ENCODE data around the gene CPSF6. TPM values are rescaled to one million over a fixed set of nuclear protein-coding genes. Genes with fewer than 3 reads are reported as not detected.

The CPSF6 gene
- total RNA-seq, 1 experiment from 2014 or later, result 96.7 TPM

GRCh38 chr12:69247268-69248018, 8.1 kb downstream of the CPSF6 start:
- H3K27me3 ChIP-seq (ENCODE audit: low read length), result no peaks in the 10 kb centered on the region
- no peak for TF ChIP-seq EZH2phosphoT487 (IDR thresholded peaks at IDR 0.05; ENCODE audit: borderline replicate concordance, low read length)
- no peak for TF ChIP-seq EZH2 (IDR thresholded peaks at IDR 0.05; ENCODE audit: low read length, unreplicated experiment)
- TF ChIP-seq, protein P1, sequence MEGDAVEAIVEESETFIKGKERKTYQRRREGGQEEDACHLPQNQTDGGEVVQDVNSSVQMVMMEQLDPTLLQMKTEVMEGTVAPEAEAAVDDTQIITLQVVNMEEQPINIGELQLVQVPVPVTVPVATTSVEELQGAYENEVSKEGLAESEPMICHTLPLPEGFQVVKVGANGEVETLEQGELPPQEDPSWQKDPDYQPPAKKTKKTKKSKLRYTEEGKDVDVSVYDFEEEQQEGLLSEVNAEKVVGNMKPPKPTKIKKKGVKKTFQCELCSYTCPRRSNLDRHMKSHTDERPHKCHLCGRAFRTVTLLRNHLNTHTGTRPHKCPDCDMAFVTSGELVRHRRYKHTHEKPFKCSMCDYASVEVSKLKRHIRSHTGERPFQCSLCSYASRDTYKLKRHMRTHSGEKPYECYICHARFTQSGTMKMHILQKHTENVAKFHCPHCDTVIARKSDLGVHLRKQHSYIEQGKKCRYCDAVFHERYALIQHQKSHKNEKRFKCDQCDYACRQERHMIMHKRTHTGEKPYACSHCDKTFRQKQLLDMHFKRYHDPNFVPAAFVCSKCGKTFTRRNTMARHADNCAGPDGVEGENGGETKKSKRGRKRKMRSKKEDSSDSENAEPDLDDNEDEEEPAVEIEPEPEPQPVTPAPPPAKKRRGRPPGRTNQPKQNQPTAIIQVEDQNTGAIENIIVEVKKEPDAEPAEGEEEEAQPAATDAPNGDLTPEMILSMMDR (conservative IDR thresholded peaks at IDR 0.05; ENCODE audit: low read depth, low read length), result no peak
- ATAC-seq (no peak), DNase-seq (no peak)
- H3K4me3 ChIP-seq (ENCODE audit: low read length), result no peak overlapping the region
- no TSS peak for BruUV-seq (replicated peaks)
- no peak overlapping the region for H2AFZ ChIP-seq (ENCODE audit: low read length)
- no peaks in the 10 kb centered on the region for H3F3A ChIP-seq (ENCODE audit: low read length, unreplicated experiment)
- H3K9me2 ChIP-seq (replicated peaks; ENCODE audit: low read length), result no peaks in the 10 kb centered on the region
- no peaks in the 10 kb centered on the region for H3K4me1 ChIP-seq (ENCODE audit: insufficient read depth, low read length)
- H3K79me2 ChIP-seq (ENCODE audit: low read length), result peaks cover 97% of the 10 kb centered on the region
- peaks cover 63% of the 10 kb centered on the region for H4K20me1 ChIP-seq (ENCODE audit: low read length)
- H3K4me2 ChIP-seq (ENCODE audit: low read length), result no peak overlapping the region; the same call in 1 of the 2 replicates
- no peak overlapping the region for H3K27ac ChIP-seq (ENCODE audit: low read length)
- intact Hi-C loops (cut with micrococcal nuclease), result no loop called here
- H3K36me3 ChIP-seq (ENCODE audit: low read depth, low read length), result peaks cover 8% of the 10 kb centered on the region; the same call in 1 of the 2 replicates
- H3K9ac ChIP-seq (ENCODE audit: low read length), result no peak overlapping the region
- CTCF ChIA-PET, result no interaction called here
- POLR2A ChIA-PET (ENCODE audit: unreplicated experiment), result interaction anchor here (0.6 kb wide), 1 partner anchor 206 kb away, joined by 5 read pairs; no protein-coding TSS in a partner anchor
- no peaks in the 10 kb centered on the region for H3K9me3 ChIP-seq (ENCODE audit: low read length)

DNA sequence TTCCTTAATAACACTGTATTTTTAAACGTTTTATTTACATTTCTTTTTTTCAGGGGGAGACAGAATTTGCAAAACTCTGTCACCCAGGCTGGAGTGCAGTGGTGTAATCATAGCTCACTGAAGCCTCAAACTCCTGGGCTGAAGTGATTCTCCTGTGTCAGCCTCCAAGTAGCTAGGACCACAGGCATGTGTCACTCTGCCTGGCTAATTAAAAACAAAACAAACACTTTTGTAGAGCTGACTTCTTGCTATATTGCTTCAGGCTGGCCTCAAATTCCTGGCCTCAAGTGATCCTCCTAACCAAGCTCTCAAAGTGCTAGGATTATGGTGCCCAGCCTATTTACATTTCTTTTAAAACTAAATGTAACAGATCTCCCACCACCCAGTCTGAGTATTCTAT, 12.7 kb downstream of the CPSF6 start:
- Histone ChIP-seq H3K4me2 (ENCODE audit: low read length) (no peak overlapping the region), H3K9ac (ENCODE audit: low read length) (no peak overlapping the region), H3K9me2 (replicated peaks; ENCODE audit: low read length) (no peaks in the 10 kb centered on the region), H3K27me3 (ENCODE audit: low read length) (no peaks in the 10 kb centered on the region), H3K36me3 (ENCODE audit: low read depth, low read length) (peaks cover 45% of the 10 kb centered on the region), H3K79me2 (ENCODE audit: low read length) (peaks cover 76% of the 10 kb centered on the region), H3K4me3 (ENCODE audit: low read length) (no peak overlapping the region), H2AFZ (ENCODE audit: low read length) (no peak overlapping the region), H3K27ac (ENCODE audit: low read length) (no peak overlapping the region), H3K9me3 (ENCODE audit: low read length) (no peaks in the 10 kb centered on the region), H3F3A (ENCODE audit: low read length, unreplicated experiment) (no peaks in the 10 kb centered on the region), H3K4me1 (ENCODE audit: insufficient read depth, low read length) (no peaks in the 10 kb centered on the region), H4K20me1 (ENCODE audit: low read length) (peaks cover 42% of the 10 kb centered on the region)
- ChIA-PET POLR2A (ENCODE audit: unreplicated experiment) (interaction anchor here (0.5 kb wide), 1 partner anchor 9 kb away, joined by 4 read pairs; no protein-coding TSS in a partner anchor), CTCF (no interaction called here)
- no TSS peak for BruUV-seq (replicated peaks)
- no peak for ATAC-seq
- TF ChIP-seq EZH2 (IDR thresholded peaks at IDR 0.05; ENCODE audit: low read length, unreplicated experiment), result no peak
- no peak for TF ChIP-seq EZH2phosphoT487 (IDR thresholded peaks at IDR 0.05; ENCODE audit: borderline replicate concordance, low read length)
- TF ChIP-seq, protein P1 (conservative IDR thresholded peaks at IDR 0.05; ENCODE audit: low read depth, low read length), result no peak
- DNase-seq, result no peak
- intact Hi-C loops (cut with micrococcal nuclease), result no loop called here

DNA sequence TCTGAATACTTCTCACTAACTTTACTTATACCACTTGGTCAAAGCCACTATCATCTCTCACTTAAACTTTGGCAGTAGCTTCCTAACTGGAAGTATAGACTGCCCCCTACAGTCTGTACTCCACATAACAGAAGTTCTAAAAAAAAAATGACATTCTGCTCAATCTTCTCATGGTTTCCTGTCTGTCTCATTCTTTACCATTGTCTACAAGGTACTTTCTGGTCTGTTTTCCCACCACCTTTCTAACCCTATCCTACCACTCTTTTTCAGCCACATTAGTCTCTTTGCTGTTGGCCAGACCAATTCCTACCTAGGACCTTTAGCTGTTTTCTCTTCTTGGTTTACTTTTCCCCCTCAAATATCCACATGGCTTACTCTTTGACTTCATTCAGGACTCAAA, 14.7 kb downstream of the CPSF6 start:
- H3K4me1 ChIP-seq (ENCODE audit: insufficient read depth, low read length), result no peaks in the 10 kb centered on the region
- H3K27ac ChIP-seq (ENCODE audit: low read length), result no peak overlapping the region
- peaks cover 58% of the 10 kb centered on the region for H3K36me3 ChIP-seq (ENCODE audit: low read depth, low read length)
- TF ChIP-seq, protein P1 (conservative IDR thresholded peaks at IDR 0.05; ENCODE audit: low read depth, low read length), result peak; percentile 81
- no peak for TF ChIP-seq EZH2phosphoT487 (IDR thresholded peaks at IDR 0.05; ENCODE audit: borderline replicate concordance, low read length)
- no peak overlapping the region for H3K4me3 ChIP-seq (ENCODE audit: low read length)
- BruUV-seq (replicated peaks), result no TSS peak
- H3K4me2 ChIP-seq (ENCODE audit: low read length), result no peak overlapping the region
- ATAC-seq, result no peak
- no peaks in the 10 kb centered on the region for H3K9me2 ChIP-seq (replicated peaks; ENCODE audit: low read length)
- no peak overlapping the region for H2AFZ ChIP-seq (ENCODE audit: low read length)
- CTCF ChIA-PET, result interaction anchor here (0.5 kb wide), 1 partner anchor 27 kb away, joined by 3 read pairs; no protein-coding TSS in a partner anchor
- H3K9ac ChIP-seq (ENCODE audit: low read length), result no peak overlapping the region
- peak; percentile 65 for DNase-seq
- H3F3A ChIP-seq (ENCODE audit: low read length, unreplicated experiment), result no peaks in the 10 kb centered on the region
- peaks cover 57% of the 10 kb centered on the region for H3K79me2 ChIP-seq (ENCODE audit: low read length)
- H3K9me3 ChIP-seq (ENCODE audit: low read length), result no peaks in the 10 kb centered on the region
- H3K27me3 ChIP-seq (ENCODE audit: low read length), result no peaks in the 10 kb centered on the region
- intact Hi-C loops (cut with micrococcal nuclease), result loop anchor here (2.0 kb wide), 1 partner anchor 99 kb away; no protein-coding TSS in a partner anchor
- H4K20me1 ChIP-seq (ENCODE audit: low read length), result peaks cover 29% of the 10 kb centered on the region
- POLR2A ChIA-PET (ENCODE audit: unreplicated experiment), result no interaction called here

All from PC-3 (cell line).